Adipocyte (in vitro differentiated cells): ENCODE data around the gene SLC23A2.

Experiments used
- DNase-seq: peaks from one replicate; pipeline ENCODE4 v3.0.0-alpha.2; 2015; ENCODE audit warnings: low read depth
- H3K27me3 ChIP-seq: replicated peaks from 2 replicates; pipeline ENCODE4 v1.7.0; 2013; ENCODE audit warnings: mild to moderate bottlenecking, low read length, moderate library complexity; ENCODE audit not compliant: control insufficient read depth, insufficient read depth
- H3K36me3 ChIP-seq: 2 replicates; pipeline ENCODE4 v1.7.0; 2013; ENCODE audit warnings: low read length, mild to moderate bottlenecking, moderate library complexity; ENCODE audit not compliant: control insufficient read depth, insufficient read depth, severe bottlenecking
- H3K4me1 ChIP-seq: 2 replicates; pipeline ENCODE4 v1.7.0; 2013; ENCODE audit warnings: mild to moderate bottlenecking, low read length, moderate library complexity; ENCODE audit not compliant: control insufficient read depth, insufficient read depth
- H3K4me3 ChIP-seq: 2 replicates; pipeline ENCODE4 v1.7.0; 2013; ENCODE audit warnings: mild to moderate bottlenecking, low read length, moderate library complexity
- H3K9ac ChIP-seq: 2 replicates; pipeline ENCODE4 v1.7.0; 2013; ENCODE audit warnings: mild to moderate bottlenecking, low read length, moderate library complexity
- H3K9me3 ChIP-seq: 2 replicates; pipeline ENCODE4 v1.7.0; 2013; ENCODE audit warnings: mild to moderate bottlenecking, low read length, moderate library complexity; ENCODE audit not compliant: control insufficient read depth

SLC23A2 gene

DNA sequence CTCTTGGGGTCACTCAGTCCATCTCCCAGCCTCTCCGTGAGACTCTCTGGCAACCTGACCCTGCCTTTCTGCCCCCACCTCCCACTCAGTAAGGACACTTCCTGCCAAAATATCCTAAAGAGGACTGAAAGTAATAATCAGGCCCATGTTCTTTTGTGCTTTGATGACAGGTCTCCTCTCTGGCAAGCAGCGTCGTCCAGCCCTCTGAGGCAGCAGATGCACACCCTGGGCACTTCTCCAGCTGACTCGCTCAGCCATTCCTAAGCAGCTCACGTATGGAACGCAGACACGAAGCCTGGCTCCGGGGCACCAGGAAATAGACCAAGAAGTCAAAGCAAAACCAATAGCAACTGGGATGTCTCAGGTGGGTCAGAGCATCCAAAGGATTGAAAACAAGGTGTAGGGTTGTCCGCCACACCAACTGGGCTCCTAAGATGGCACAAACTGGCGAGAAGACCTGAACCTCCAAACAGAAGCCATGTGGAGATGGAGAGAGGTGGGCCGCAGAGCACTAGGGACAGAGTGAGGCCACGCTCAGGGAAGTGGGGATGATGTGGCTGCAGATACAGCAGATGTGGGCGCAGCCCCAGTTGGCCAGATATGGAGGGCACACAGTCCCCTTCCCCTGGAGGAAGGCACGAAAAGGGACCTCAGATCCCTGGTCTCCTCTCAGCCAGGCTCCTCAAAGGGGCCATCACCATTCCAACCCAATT is 180.3 kb downstream of the SLC23A2 start:
- no peak overlapping the region for H3K4me3 ChIP-seq
- peak; percentile 77 for DNase-seq
- H3K9me3 ChIP-seq: no peaks in the 10 kb centered on the region
- no peaks in the 10 kb centered on the region for H3K27me3 ChIP-seq
- peaks cover 5% of the 10 kb centered on the region for H3K4me1 ChIP-seq
- H3K9ac ChIP-seq: no peak overlapping the region
- no peaks in the 10 kb centered on the region for H3K36me3 ChIP-seq

DNA sequence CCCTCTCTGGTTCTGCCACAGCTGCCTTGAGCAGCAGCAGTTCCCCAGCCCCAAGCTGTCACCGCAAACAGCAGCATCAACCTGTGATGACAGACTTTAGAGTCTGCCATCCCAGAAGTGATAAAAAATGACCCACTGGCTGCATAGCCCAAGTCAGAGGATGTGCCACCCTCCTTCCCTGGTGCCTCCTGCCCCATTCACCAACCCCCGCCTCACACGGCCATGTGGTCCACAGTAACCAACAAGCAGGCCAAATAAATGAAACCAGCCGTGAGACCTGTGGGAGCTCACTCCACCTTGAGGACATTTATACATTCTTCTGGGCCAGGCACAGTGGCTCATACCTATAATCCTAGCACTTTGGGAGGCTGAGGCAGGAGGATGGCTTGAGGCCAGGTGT is 181.4 kb downstream of the SLC23A2 start:
- Histone ChIP-seq H3K9ac (no peak overlapping the region), H3K27me3 (peaks cover 6% of the 10 kb centered on the region), H3K4me1 (peaks cover 5% of the 10 kb centered on the region), H3K9me3 (no peaks in the 10 kb centered on the region), H3K4me3 (no peak overlapping the region), H3K36me3 (no peaks in the 10 kb centered on the region)
- no peak for DNase-seq

DNA sequence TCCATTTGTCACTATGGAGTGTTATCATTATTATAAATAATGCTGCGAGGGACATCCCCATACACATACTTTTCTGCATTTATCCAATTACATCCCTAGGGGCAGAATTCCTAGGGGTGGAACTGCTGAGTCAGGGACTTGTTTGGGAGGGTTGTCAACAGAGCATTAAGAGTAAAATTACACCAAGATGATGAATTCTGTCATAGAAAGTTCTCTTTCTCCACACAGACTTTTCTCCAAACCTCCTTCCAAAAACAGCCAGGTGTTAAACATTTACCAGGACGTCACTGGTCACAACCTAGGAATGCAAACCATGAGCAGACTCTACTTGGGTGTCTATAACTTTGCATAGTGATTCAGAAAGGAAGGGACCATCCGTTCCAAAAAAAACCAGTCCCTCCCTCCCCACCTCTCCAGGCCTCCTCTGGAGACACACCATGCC is 184.1 kb downstream of the SLC23A2 start:
- peak; percentile 34 for DNase-seq
- H3K36me3 ChIP-seq: no peaks in the 10 kb centered on the region

DNA sequence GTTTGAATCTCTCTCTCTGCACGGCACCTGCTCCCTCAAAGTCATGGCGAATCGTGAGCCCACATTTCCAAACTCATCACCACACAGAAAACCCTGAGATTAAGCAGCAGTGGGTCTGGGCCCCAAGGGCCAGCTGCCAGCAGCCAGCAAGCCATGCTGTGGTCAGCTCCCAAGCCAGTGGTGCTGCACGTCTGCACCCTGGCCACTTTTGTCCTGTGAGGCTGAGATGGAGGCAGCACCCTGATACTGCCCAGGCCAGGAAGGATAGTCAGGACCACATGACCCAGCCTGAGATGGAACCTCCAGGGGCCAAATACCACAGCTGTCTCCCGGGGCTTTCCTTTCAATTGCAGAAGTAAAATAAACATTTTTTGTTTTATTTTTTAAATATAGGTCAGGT is 185.7 kb downstream of the SLC23A2 start:
- H3K9me3 ChIP-seq: no peaks in the 10 kb centered on the region
- H3K27me3 ChIP-seq: peaks cover 20% of the 10 kb centered on the region
- no peaks in the 10 kb centered on the region for H3K36me3 ChIP-seq
- no peaks in the 10 kb centered on the region for H3K4me1 ChIP-seq
- H3K9ac ChIP-seq: no peak overlapping the region
- no peak for DNase-seq
- H3K4me3 ChIP-seq: no peak overlapping the region

More for the DNA sequence above, 184.1 kb downstream of the SLC23A2 start:
- Histone ChIP-seq H3K4me3 (no peak overlapping the region), H3K27me3 (peaks cover 15% of the 10 kb centered on the region), H3K9me3 (no peaks in the 10 kb centered on the region), H3K9ac (no peak overlapping the region), H3K4me1 (no peaks in the 10 kb centered on the region)

DNA sequence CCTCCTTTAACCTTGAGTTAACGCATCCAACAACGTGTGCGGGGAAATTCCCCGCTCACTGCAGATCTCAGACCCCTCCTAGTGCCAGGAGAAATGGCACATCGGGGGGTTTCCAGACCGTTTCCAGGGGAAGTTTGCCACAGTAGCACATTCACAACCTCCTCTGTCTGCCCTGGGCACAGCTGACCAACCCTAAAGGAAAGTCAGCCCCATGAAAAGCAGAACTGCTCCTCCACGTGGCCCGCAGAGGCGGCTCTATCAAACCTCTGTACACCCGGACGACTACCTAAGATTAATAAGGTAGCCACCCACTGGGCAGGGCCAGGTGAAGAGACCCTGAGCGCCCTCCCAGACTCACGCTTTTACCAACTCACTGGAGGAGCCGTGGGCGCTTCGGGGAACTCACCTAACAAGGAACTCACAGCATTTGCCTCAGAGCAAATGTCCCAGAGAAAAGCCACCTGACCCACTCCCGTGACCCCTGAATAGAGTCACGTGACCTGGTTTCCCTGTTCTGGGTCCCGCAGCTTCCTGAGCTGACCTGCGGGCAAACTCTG is 186.5 kb downstream of the SLC23A2 start:
- no peak for DNase-seq
- Histone ChIP-seq H3K4me1 (no peaks in the 10 kb centered on the region), H3K9ac (no peak overlapping the region), H3K27me3 (peaks cover 25% of the 10 kb centered on the region), H3K4me3 (no peak overlapping the region), H3K36me3 (no peaks in the 10 kb centered on the region), H3K9me3 (no peaks in the 10 kb centered on the region)

DNA sequence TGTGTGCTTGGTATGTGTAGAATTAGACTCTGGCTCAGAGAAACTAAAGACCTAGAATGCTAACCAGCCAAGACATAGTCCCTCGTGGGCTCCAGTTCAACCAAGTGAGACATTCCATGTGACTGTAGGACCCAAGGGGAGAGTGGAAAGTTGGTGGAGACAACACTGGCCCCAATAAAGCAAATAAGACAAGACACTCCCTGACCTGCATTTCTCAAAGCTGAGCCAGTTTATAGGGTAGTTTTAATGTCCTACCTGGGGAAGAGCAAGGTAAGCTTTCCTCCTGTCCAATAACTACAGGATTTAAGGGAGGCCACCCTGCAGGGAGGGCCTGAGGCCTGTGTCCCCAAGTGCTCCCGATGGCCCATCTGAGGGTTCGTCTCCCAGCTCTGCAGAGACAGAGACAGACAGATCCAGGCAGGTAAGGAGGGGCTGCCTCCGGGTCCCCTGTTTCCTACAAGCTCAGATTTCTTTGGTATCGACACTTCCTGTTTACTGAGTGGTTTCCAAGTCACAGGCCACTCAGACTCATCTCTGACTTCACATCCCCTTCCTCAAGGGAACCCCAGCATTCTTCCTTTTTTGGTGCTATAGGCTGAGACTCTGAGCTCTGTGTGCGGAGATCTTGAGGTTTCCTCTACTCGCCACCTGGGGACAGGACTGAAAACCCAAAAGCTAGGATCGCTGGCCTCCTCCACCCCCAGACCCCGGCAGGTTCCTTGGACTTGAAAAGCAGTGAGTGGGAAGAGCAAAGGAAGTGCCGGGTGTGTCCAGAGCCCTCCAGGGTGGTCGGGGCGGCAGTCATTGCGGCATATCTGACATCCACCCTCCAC is 187.2 kb downstream of the SLC23A2 start:
- H3K4me1 ChIP-seq: no peaks in the 10 kb centered on the region
- no peaks in the 10 kb centered on the region for H3K36me3 ChIP-seq
- H3K9me3 ChIP-seq: no peaks in the 10 kb centered on the region
- H3K4me3 ChIP-seq: no peak overlapping the region
- DNase-seq: no peak
- H3K9ac ChIP-seq: no peak overlapping the region
- peaks cover 26% of the 10 kb centered on the region for H3K27me3 ChIP-seq

DNA sequence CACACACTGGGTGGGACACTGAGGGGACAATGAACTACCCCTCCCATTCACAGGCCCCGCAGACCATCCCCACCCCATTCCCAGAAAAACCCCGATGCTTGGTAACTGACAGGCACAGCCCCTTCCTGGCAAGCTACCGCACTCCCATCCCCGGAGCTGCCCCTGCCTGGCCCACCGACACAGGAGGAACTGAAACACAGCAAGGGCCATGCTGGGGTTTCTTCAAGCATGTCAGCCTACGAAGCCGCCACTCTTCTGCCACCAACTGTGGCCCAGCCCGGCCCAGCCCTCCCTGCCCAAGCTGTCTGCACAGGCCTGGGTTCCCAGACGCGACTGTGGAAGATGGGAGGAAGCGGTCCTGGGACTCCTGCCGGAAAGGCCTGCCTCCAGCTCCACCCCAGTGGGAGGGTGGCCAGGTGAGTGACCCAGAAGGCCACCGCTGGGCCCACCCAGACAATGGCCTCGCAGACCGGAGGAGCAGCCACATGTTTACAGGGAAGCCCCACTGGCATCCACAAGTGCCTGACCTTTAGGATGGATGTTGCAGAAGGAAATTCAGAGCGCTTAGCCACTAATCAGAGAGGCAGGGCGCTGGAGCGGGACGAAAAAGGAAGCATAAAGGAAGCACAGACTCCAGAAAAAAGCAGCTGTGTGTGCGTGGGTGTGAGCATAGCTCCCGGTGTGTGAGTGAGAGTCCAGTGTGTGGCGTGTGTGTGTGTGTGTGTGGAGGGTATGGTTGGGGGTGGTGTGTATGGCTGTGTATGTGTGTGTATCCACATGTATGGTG is 188.0 kb downstream of the SLC23A2 start:
- DNase-seq: no peak
- Histone ChIP-seq H3K4me3 (no peak overlapping the region), H3K27me3 (peaks cover 26% of the 10 kb centered on the region), H3K9ac (no peak overlapping the region), H3K9me3 (no peaks in the 10 kb centered on the region), H3K36me3 (no peaks in the 10 kb centered on the region), H3K4me1 (no peaks in the 10 kb centered on the region)

DNA sequence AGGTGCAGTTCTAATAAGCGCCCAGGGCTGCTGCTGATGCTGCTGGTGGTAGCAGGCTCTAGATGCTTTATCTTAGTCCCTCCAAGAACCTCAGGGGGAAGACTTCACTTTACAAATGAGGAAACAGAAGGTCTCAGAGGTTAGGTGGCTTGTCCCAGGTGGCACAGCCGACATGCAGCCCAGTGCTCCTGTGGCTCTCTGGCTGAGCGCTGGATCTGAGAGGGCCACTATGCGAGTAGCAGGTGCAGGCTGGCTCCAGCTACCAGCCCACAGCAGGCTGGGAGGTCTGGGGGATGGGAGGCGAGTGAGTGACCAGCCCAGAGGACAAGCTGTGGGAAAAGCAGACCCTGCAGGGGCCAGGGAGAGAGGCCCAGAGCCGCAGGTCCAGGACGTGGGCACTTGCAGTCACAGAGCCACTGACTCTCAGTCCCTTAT is 188.7 kb downstream of the SLC23A2 start:
- no peak overlapping the region for H3K9ac ChIP-seq
- H3K4me3 ChIP-seq: no peak overlapping the region
- H3K36me3 ChIP-seq: no peaks in the 10 kb centered on the region
- H3K4me1 ChIP-seq: no peaks in the 10 kb centered on the region
- H3K27me3 ChIP-seq: peaks cover 26% of the 10 kb centered on the region
- DNase-seq: no peak
- H3K9me3 ChIP-seq: no peaks in the 10 kb centered on the region

DNA sequence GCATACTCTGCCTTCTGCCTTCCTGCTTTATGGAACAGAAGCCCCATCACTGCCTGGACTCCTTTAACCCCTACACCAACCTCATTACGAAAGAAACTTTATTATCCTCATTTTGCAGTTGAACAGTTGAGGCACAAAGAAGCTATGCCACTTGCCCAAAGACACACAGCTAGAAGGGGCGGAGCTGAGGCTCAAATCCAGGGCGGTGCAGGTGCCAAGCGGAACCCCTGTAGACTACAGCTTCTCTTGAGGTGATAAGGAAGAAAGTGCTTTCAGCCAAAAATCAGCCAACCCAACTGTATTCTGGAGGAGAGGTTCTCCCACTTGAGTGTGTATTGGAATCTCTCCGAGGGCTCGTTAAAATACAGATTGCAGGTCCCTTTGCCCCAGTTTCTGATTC is 189.1 kb downstream of the SLC23A2 start:
- DNase-seq: no peak
- Histone ChIP-seq H3K9me3 (no peaks in the 10 kb centered on the region), H3K4me1 (no peaks in the 10 kb centered on the region)

DNA sequence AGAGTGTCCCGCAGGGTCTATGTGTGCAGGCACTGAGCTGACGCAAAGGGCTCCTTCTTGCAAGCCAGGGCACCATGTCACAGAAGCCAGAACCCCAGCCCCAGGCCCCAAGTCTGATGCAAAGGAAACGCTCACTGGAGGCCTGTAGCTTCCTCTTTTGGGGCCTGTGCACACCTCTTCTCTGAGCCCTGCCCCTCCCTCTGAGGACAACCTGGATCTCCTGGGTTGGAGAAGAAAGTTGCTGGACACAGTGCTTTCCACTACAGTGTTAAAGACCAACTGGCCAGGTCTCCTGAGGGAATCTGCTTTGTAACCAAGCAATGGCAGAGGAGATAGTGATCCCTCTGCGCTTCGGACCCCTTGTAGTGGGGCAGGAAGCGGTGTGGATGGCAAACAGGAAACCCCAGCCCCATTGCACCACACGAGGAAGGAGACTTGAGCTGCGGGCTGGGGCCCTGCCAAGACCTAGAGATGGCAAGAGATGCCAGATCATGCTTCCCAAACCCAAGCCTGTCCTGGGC is 189.6 kb downstream of the SLC23A2 start:
- no peak for DNase-seq
- no peaks in the 10 kb centered on the region for H3K4me1 ChIP-seq
- H3K9me3 ChIP-seq: no peaks in the 10 kb centered on the region
- H3K27me3 ChIP-seq: peaks cover 26% of the 10 kb centered on the region
- no peak overlapping the region for H3K4me3 ChIP-seq
- no peak overlapping the region for H3K9ac ChIP-seq
- no peaks in the 10 kb centered on the region for H3K36me3 ChIP-seq

More for the DNA sequence above, 189.1 kb downstream of the SLC23A2 start:
- H3K36me3 ChIP-seq: no peaks in the 10 kb centered on the region
- H3K9ac ChIP-seq: no peak overlapping the region
- H3K27me3 ChIP-seq: peaks cover 26% of the 10 kb centered on the region
- H3K4me3 ChIP-seq: no peak overlapping the region
